IMR-90 (cell line): ENCODE results near the gene OPCML. TPM values are rescaled to one million over a fixed set of nuclear protein-coding genes. Genes with fewer than 3 reads are reported as not detected.

Experiments used
- ATAC-seq: fragments of 200-7000 bp; cut with Tn5 transposase; 2 replicates; pipeline ENCODE4 v1.9.1; 2020; ENCODE audit warnings: low read depth, mild to moderate bottlenecking, moderate library complexity
- BruUV-seq: library from RNA; stranded (reverse); fragments of 400-500 nt; replicated peaks from 2 replicates; lab custom pipeline; 2021; lab: Mats Ljungman, UMichigan
- CTCF ChIA-PET: fragments of 300-600 bp; formaldehyde crosslinking; extraction: SDS; loops from one replicate; lab custom pipeline; 2021; ENCODE audit warnings: antibody characterized with exemption; lab: Yijun Ruan, JAX
- POLR2A ChIA-PET: fragments of 300-600 bp; sonication (Branson Sonifier 250); formaldehyde crosslinking; loops from one replicate; lab custom pipeline; 2022; ENCODE audit warnings: antibody characterized with exemption; ENCODE audit not compliant: unreplicated experiment; lab: Charles Lee
- DNase-seq: peaks from one replicate; pipeline ENCODE4 v3.0.0; 2013
- H2AFZ ChIP-seq: replicated peaks from 2 replicates; pipeline ENCODE3; 2013; ENCODE audit warnings: low read length, mild to moderate bottlenecking; ENCODE audit not compliant: poor library complexity
- H2AK5ac ChIP-seq: 2 replicates; pipeline ENCODE4 v1.6.1; 2013; ENCODE audit warnings: low read depth, low read length, inconsistent platforms
- H2AK9ac ChIP-seq: replicated peaks from 2 replicates; pipeline ENCODE3; 2013; ENCODE audit warnings: mild to moderate bottlenecking, low read depth, low read length, moderate library complexity; ENCODE audit not compliant: poor library complexity
- H2BK120ac ChIP-seq: 2 replicates; pipeline ENCODE4 v1.6.1; 2013; ENCODE audit warnings: low read depth, low read length, inconsistent platforms
- H2BK15ac ChIP-seq: 3 replicates; pipeline ENCODE4 v1.6.1; 2013; ENCODE audit warnings: low read depth, low read length, inconsistent platforms
- H2BK20ac ChIP-seq: 2 replicates; pipeline ENCODE4 v1.6.1; 2013; ENCODE audit warnings: low read depth, mild to moderate bottlenecking, inconsistent platforms, low read length, moderate library complexity
- H2BK5ac ChIP-seq: 2 replicates; pipeline ENCODE4 v1.6.1; 2013; ENCODE audit warnings: mild to moderate bottlenecking, low read depth, low read length, inconsistent platforms; ENCODE audit not compliant: poor library complexity, severe bottlenecking
- H3K14ac ChIP-seq: replicated peaks from 2 replicates; pipeline ENCODE4 v1.6.1; 2013; ENCODE audit warnings: low read depth, low read length, inconsistent platforms
- H3K18ac ChIP-seq: 2 replicates; pipeline ENCODE4 v1.6.1; 2013; ENCODE audit warnings: low read depth, low read length, control low read depth
- H3K23ac ChIP-seq: 2 replicates; pipeline ENCODE4 v1.6.1; 2013; ENCODE audit warnings: low read depth, low read length, inconsistent platforms
- H3K27ac ChIP-seq: 2 replicates; pipeline ENCODE4 v1.5.1; 2013; ENCODE audit warnings: mild to moderate bottlenecking, control low read depth, low read length; ENCODE audit not compliant: insufficient read depth
- H3K27me3 ChIP-seq: 2 replicates; pipeline ENCODE4 v1.6.1; 2013; ENCODE audit warnings: low read length; ENCODE audit not compliant: control insufficient read depth, insufficient read depth
- H3K36me3 ChIP-seq: 2 replicates; pipeline ENCODE4 v1.6.1; 2013; ENCODE audit warnings: low read length, mixed read lengths; ENCODE audit not compliant: control insufficient read depth, insufficient read depth
- H3K4ac ChIP-seq: 2 replicates; pipeline ENCODE4 v1.6.1; 2013; ENCODE audit warnings: low read depth, low read length, inconsistent platforms
- H3K4me1 ChIP-seq: 2 replicates; pipeline ENCODE4 v1.6.1; 2013; ENCODE audit warnings: low read length, mixed read lengths; ENCODE audit not compliant: control insufficient read depth, insufficient read depth
- H3K4me2 ChIP-seq: 2 replicates; pipeline ENCODE4 v1.6.1; 2013; ENCODE audit warnings: low read depth, mild to moderate bottlenecking, control low read depth, low read length, moderate library complexity
- H3K4me3 ChIP-seq: 2 replicates; pipeline ENCODE4 v1.5.1; 2013; ENCODE audit warnings: low read depth, mild to moderate bottlenecking, control low read depth, low read length, moderate library complexity; ENCODE audit not compliant: insufficient read depth
- H3K56ac ChIP-seq: 2 replicates; pipeline ENCODE4 v1.6.1; 2013; ENCODE audit warnings: low read length, inconsistent platforms; ENCODE audit not compliant: insufficient read depth; ENCODE audit errors: extremely low read depth
- H3K79me1 ChIP-seq, 2 experiments: 2 replicates each; pipeline ENCODE4 v1.6.1; 2013; ENCODE audit warnings: low read length in 2 of 2, inconsistent platforms in 1 of 2, low read depth in 1 of 2
- H3K9ac ChIP-seq: 2 replicates; pipeline ENCODE4 v1.6.1; 2013; ENCODE audit warnings: low read depth, low read length, control low read depth
- H3K9me1 ChIP-seq: 2 replicates; pipeline ENCODE4 v1.6.1; 2013; ENCODE audit warnings: low read length, inconsistent platforms; ENCODE audit not compliant: insufficient read depth
- H3K9me3 ChIP-seq: 2 replicates; pipeline ENCODE4 v1.6.1; 2013; ENCODE audit warnings: low read length; ENCODE audit not compliant: control insufficient read depth, insufficient read depth
- H4K20me1 ChIP-seq: 2 replicates; pipeline ENCODE4 v1.6.1; 2013; ENCODE audit warnings: low read length, inconsistent platforms; ENCODE audit not compliant: insufficient read depth
- H4K5ac ChIP-seq: 2 replicates; pipeline ENCODE4 v1.6.1; 2013; ENCODE audit warnings: mild to moderate bottlenecking, low read depth, low read length, control low read depth
- H4K8ac ChIP-seq, 2 experiments: 2 replicates each; pipeline ENCODE4 v1.6.1; 2013; ENCODE audit warnings: low read depth in 2 of 2, low read length in 2 of 2, control low read depth in 1 of 2, inconsistent platforms in 1 of 2
- H4K91ac ChIP-seq: 2 replicates; pipeline ENCODE4 v1.6.1; 2013; ENCODE audit warnings: low read depth, low read length, inconsistent platforms; ENCODE audit not compliant: insufficient read depth
- BHLHE40 ChIP-seq: fragments of 150-350 bp; IDR thresholded peaks from 2 replicates; pipeline ENCODE4 v1.6.1; 2016; ENCODE audit warnings: mild to moderate bottlenecking, low read depth, low read length
- CEBPB ChIP-seq: IDR thresholded peaks from 2 replicates; pipeline ENCODE4 v1.6.1; 2012; ENCODE audit warnings: low read depth, low read length, improper control_type of control experiment
- CHD1 ChIP-seq: IDR thresholded peaks from 2 replicates; pipeline ENCODE4 v1.6.1; 2012; ENCODE audit warnings: low read depth, low read length, improper control_type of control experiment
- FOS ChIP-seq: fragments of 150-350 bp; IDR thresholded peaks from 2 replicates; pipeline ENCODE4 v1.6.1; 2016; ENCODE audit warnings: low read depth, low read length
- MAFK ChIP-seq: IDR thresholded peaks from 2 replicates; pipeline ENCODE4 v1.6.1; 2012; ENCODE audit warnings: low read depth, low read length, improper control_type of control experiment
- MAZ ChIP-seq: IDR thresholded peaks from 2 replicates; pipeline ENCODE4 v1.6.1; 2012; ENCODE audit warnings: low read depth, mild to moderate bottlenecking, low read length, improper control_type of control experiment, moderate library complexity, borderline replicate concordance
- MXI1 ChIP-seq: IDR thresholded peaks from 2 replicates; pipeline ENCODE4 v1.6.1; 2012; ENCODE audit warnings: low read depth, mild to moderate bottlenecking, low read length, moderate library complexity, borderline replicate concordance
- NFE2L2 ChIP-seq: fragments of 150-350 bp; IDR thresholded peaks from 2 replicates; pipeline ENCODE4 v1.6.1; 2016; ENCODE audit warnings: low read depth, mild to moderate bottlenecking, low read length
- POLR2A ChIP-seq: IDR thresholded peaks from 2 replicates; pipeline ENCODE4 v1.6.1; 2012; ENCODE audit warnings: mild to moderate bottlenecking, low read depth, low read length
- RAD21 ChIP-seq: IDR thresholded peaks from 2 replicates; pipeline ENCODE4 v1.6.1; 2012; ENCODE audit warnings: low read length, improper control_type of control experiment
- RCOR1 ChIP-seq: IDR thresholded peaks from 2 replicates; pipeline ENCODE4 v1.6.1; 2012; ENCODE audit warnings: mild to moderate bottlenecking, low read length, improper control_type of control experiment; ENCODE audit not compliant: insufficient replicate concordance
- RFX5 ChIP-seq: IDR thresholded peaks from 2 replicates; pipeline ENCODE4 v1.8.0; 2012; ENCODE audit warnings: low read depth, mild to moderate bottlenecking, low read length, moderate library complexity
- SMC3 ChIP-seq: fragments of 150-350 bp; IDR thresholded peaks from 2 replicates; pipeline ENCODE4 v1.6.1; 2016; ENCODE audit warnings: low read depth, mild to moderate bottlenecking, antibody characterized with exemption, low read length, moderate library complexity
- WGBS, 2 experiments: methylation state at CpG; one replicate each; pipeline versions ENCODE4 v1.1.5 to v1.1.7; 2013; ENCODE audit warnings: missing lambda C conversion rate in 2 of 2; ENCODE audit not compliant: insufficient read length in 1 of 2; ENCODE audit errors: extremely low coverage in 2 of 2; 5-methylcytosine and 5-hydroxymethylcytosine counted together
- dilution Hi-C: fragments of 300-500 bp; cut with HindIII; formaldehyde crosslinking; loops from one replicate; pipeline ENCODE4 v1.14.3; 2018; ENCODE audit warnings: low sequenced_read_pairs; ENCODE audit not compliant: unreplicated experiment
- in situ Hi-C: fragments of 300-500 bp; cut with MboI; formaldehyde crosslinking; loops from 3 replicates; pipeline ENCODE4 v1.14.3; 2019; ENCODE audit warnings: low sequenced_read_pairs, inconsistent platforms, mixed read lengths
- intact Hi-C: fragments of 100-400 bp; cut with micrococcal nuclease; formaldehyde crosslinking; loops from 2 replicates; pipeline ENCODE4 v1.10.0; 2022
- polyA plus RNA-seq, 3 experiments: library from polyadenylated mRNA; depleted of rRNA; stranded (reverse); fragments of >200 nt; gene quantifications; 2 replicates each; pipeline ENCODE4 v1.2.3, GENCODE V29; 2012; ENCODE audit warnings: low replicate concordance in 1 of 3
- total RNA-seq: library from RNA; depleted of rRNA; stranded (reverse); fragments of >200 nt; gene quantifications from 2 replicates; pipeline ENCODE4 v1.2.3, GENCODE V29; 2012
- TF ChIP-seq, protein P1 (sequence below): fragments of 150-350 bp; IDR thresholded peaks from 2 replicates; pipeline ENCODE4 v1.6.1; 2017; ENCODE audit warnings: mild to moderate bottlenecking, antibody characterized with exemption, low read length, low read depth
- TF ChIP-seq, protein P2 (sequence below): conservative IDR thresholded peaks from 2 replicates; pipeline ENCODE4 v1.5.1; 2012; ENCODE audit warnings: mild to moderate bottlenecking, low read depth, low read length, improper control_type of control experiment
- TF ChIP-seq, protein P3 (sequence below): fragments of 150-350 bp; IDR thresholded peaks from 2 replicates; pipeline ENCODE4 v1.6.1; 2016; ENCODE audit warnings: low read depth, mild to moderate bottlenecking, low read length, moderate library complexity, borderline replicate concordance

OPCML gene
- total and polyA plus RNA-seq, 2 of the 4 experiments (the other 2 are of a cell fraction), result under 0.01 to 2.6 TPM

DNA sequence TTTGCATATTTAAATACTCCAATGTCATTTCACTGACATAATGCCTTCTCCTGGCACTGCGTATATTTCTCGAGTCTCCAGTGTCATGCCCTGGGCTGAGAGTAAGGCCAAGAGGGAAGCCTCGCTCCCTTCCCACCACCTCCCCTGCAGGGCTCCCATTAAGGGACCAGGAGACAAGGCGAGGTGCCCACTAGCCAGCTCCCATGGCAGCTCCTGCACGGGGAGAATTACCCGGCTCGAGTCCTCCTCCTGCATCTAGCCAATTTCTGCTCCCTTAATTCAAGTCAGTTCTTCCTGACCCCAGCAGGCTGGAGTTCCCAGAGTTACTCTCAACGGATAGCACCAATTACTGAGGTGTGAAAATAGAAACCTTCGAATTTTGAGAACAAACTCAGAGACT, 31.9 kb downstream of the OPCML start:
- Histone ChIP-seq H3K18ac (no peak overlapping the region), H3K27me3 (no peaks in the 10 kb centered on the region), H3K36me3 (no peaks in the 10 kb centered on the region), H3K79me1 (no peaks in the 10 kb centered on the region), H4K8ac (no peak overlapping the region), H2BK20ac (no peak overlapping the region), H2AK5ac (no peak overlapping the region), H2BK5ac (no peak overlapping the region), H3K56ac (no peak overlapping the region), H2AFZ (no peak overlapping the region), H3K4ac (no peak overlapping the region), H3K4me2 (no peak overlapping the region), H3K4me1 (no peaks in the 10 kb centered on the region), H4K5ac (no peak overlapping the region), H3K27ac (no peak overlapping the region), H4K20me1 (no peaks in the 10 kb centered on the region), H3K9ac (no peak overlapping the region), H2AK9ac (no peak overlapping the region), H3K23ac (no peak overlapping the region), H2BK120ac (no peak overlapping the region), H2BK15ac (no peak overlapping the region), H3K9me1 (no peaks in the 10 kb centered on the region), H3K4me3 (no peak overlapping the region), H4K91ac (no peak overlapping the region), H3K9me3 (peaks cover 43% of the 10 kb centered on the region), H3K14ac (no peak overlapping the region)
- DNase-seq, result no peak
- ChIA-PET CTCF (no interaction called here), POLR2A (no interaction called here)
- intact Hi-C loops, result no loop called here
- in situ Hi-C loops, result no loop called here
- TF ChIP-seq, protein P1, sequence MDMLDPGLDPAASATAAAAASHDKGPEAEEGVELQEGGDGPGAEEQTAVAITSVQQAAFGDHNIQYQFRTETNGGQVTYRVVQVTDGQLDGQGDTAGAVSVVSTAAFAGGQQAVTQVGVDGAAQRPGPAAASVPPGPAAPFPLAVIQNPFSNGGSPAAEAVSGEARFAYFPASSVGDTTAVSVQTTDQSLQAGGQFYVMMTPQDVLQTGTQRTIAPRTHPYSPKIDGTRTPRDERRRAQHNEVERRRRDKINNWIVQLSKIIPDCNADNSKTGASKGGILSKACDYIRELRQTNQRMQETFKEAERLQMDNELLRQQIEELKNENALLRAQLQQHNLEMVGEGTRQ, result no peak
- no peak for TF ChIP-seq MAFK
- TF ChIP-seq RCOR1, result no peak
- TF ChIP-seq BHLHE40, result no peak
- TF ChIP-seq MXI1, result no peak
- no peak for TF ChIP-seq MAZ
- TF ChIP-seq SMC3, result no peak
- TF ChIP-seq, protein P2, sequence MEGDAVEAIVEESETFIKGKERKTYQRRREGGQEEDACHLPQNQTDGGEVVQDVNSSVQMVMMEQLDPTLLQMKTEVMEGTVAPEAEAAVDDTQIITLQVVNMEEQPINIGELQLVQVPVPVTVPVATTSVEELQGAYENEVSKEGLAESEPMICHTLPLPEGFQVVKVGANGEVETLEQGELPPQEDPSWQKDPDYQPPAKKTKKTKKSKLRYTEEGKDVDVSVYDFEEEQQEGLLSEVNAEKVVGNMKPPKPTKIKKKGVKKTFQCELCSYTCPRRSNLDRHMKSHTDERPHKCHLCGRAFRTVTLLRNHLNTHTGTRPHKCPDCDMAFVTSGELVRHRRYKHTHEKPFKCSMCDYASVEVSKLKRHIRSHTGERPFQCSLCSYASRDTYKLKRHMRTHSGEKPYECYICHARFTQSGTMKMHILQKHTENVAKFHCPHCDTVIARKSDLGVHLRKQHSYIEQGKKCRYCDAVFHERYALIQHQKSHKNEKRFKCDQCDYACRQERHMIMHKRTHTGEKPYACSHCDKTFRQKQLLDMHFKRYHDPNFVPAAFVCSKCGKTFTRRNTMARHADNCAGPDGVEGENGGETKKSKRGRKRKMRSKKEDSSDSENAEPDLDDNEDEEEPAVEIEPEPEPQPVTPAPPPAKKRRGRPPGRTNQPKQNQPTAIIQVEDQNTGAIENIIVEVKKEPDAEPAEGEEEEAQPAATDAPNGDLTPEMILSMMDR, result no peak
- TF ChIP-seq RAD21, result no peak
- no peak for TF ChIP-seq RFX5
- TF ChIP-seq CEBPB, result no peak
- TF ChIP-seq CHD1, result no peak
- no peak for TF ChIP-seq FOS
- TF ChIP-seq, protein P3, sequence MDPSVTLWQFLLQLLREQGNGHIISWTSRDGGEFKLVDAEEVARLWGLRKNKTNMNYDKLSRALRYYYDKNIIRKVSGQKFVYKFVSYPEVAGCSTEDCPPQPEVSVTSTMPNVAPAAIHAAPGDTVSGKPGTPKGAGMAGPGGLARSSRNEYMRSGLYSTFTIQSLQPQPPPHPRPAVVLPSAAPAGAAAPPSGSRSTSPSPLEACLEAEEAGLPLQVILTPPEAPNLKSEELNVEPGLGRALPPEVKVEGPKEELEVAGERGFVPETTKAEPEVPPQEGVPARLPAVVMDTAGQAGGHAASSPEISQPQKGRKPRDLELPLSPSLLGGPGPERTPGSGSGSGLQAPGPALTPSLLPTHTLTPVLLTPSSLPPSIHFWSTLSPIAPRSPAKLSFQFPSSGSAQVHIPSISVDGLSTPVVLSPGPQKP, result no peak
- no peak for TF ChIP-seq POLR2A
- TF ChIP-seq NFE2L2, result no peak
- no peak for ATAC-seq
- BruUV-seq, result no TSS peak
- dilution Hi-C loops, result no loop called here
- WGBS, 2 experiments, result 35% methylated on average over 2 of the region's 9 CpGs; no CpG with 5 or more reads in 1 of the 2 experiments
